K562 (cell line): ENCODE measurements around the gene ROMO1. TPM values are rescaled to one million over a fixed set of nuclear protein-coding genes. Genes with fewer than 3 reads are reported as not detected.

ENCODE experiments used
- ATF7 ChIP-seq: fragments of 450-650 bp; IDR thresholded peaks from 2 replicates; pipeline ENCODE4 v1.7.1; 2014; ENCODE audit warnings: mild to moderate bottlenecking, moderate library complexity
- C11orf30 ChIP-seq: fragments of 450-650 bp; IDR thresholded peaks from 2 replicates; pipeline ENCODE4 v1.6.1; 2016; ENCODE audit warnings: low read depth, mild to moderate bottlenecking
- CREB3 ChIP-seq: fragments of 450-650 bp; conservative IDR thresholded peaks from 2 replicates; pipeline ENCODE4 v1.6.1; 2016; ENCODE audit warnings: missing genetic modification characterization, low read depth, mild to moderate bottlenecking, missing compliant biosample characterization, moderate library complexity
- HCFC1 ChIP-seq: IDR thresholded peaks from 2 replicates; pipeline ENCODE4 v1.6.1; 2012; ENCODE audit warnings: low read depth, low read length, improper control_type of control experiment
- HDGF ChIP-seq: fragments of 450-650 bp; IDR thresholded peaks from 2 replicates; pipeline ENCODE4 v1.6.1; 2016
- LARP7 ChIP-seq: fragments of 450-650 bp; IDR thresholded peaks from 2 replicates; pipeline ENCODE4 v1.6.1; 2016
- POLR2AphosphoS2 ChIP-seq: IDR thresholded peaks from 2 replicates; pipeline ENCODE4 v1.6.1; 2012; ENCODE audit warnings: low read length, improper control_type of control experiment
- POLR2AphosphoS5 ChIP-seq: IDR thresholded peaks from 2 replicates; pipeline ENCODE4 v1.6.1; 2011; ENCODE audit warnings: mild to moderate bottlenecking, low read depth, low read length, moderate library complexity; ENCODE audit not compliant: control insufficient read depth, insufficient read depth
- RBM25 ChIP-seq: fragments of 200-400 bp; formaldehyde crosslinking; IDR thresholded peaks from 2 replicates; pipeline ENCODE4 v1.6.1; 2018; ENCODE audit warnings: low read length, low read depth, moderate library complexity; ENCODE audit not compliant: severe bottlenecking
- TBL1XR1 ChIP-seq, 2 experiments: IDR thresholded peaks; 2 replicates each; pipeline ENCODE4 v1.6.1; 2012; ENCODE audit warnings: improper control_type of control experiment in 2 of 2, low read length in 2 of 2, mild to moderate bottlenecking in 1 of 2
- TCFL5 ChIP-seq: fragments of 250-450 bp; sonication (Bioruptor Pico); conservative IDR thresholded peaks from 2 replicates; pipeline ENCODE4 v1.6.1; 2021; ENCODE audit warnings: mild to moderate bottlenecking, moderate library complexity, matching md5 sums
- XRCC4 ChIP-seq: IDR thresholded peaks from one replicate; pipeline ENCODE4 v1.6.1; 2011; ENCODE audit not compliant: insufficient read depth, insufficient read length; ENCODE audit errors: extremely low read depth
- ZNF134 ChIP-seq: fragments of 250-450 bp; sonication (Bioruptor Pico); conservative IDR thresholded peaks from 2 replicates; pipeline ENCODE4 v1.4.0; 2020
- ZNF584 ChIP-seq: fragments of 200-800 bp; sonication (Bioruptor generic); IDR thresholded peaks from 2 replicates; pipeline ENCODE4 v1.6.1; 2016; ENCODE audit warnings: low read depth, mild to moderate bottlenecking, missing genetic modification characterization, missing compliant biosample characterization
- ZNF699 ChIP-seq: fragments of 250-450 bp; sonication (Bioruptor Pico); IDR thresholded peaks from 2 replicates; pipeline ENCODE4 v1.8.0; 2021; ENCODE audit warnings: mild to moderate bottlenecking, moderate library complexity; ENCODE audit not compliant: insufficient replicate concordance
- polyA plus RNA-seq, 8 experiments: library from polyadenylated mRNA; depleted of rRNA in 4 of 8; stranded (reverse) in 5 of 8; unstranded in 3 of 8; fragments of >200 nt; fragmentation: Nextera tagmentation in 2 of 8; fragmentation: Illumina TruSeq in 1 of 8; extraction: Ambion mirVana in 2 of 8; extraction: Trizol in 1 of 8; gene quantifications; 2 replicates each; pipeline versions ENCODE4 v1.2.1 to v1.2.3, GENCODE V29; 2011 to 2014; ENCODE audit warnings: inconsistent platforms in 1 of 8, missing spikeins in 1 of 8
- total RNA-seq, 7 experiments: library from RNA; depleted of rRNA in 6 of 7; stranded (reverse); fragments of >200 nt in 6 of 7; fragmentation: Illumina TruSeq in 2 of 7; extraction: Trizol in 2 of 7; gene quantifications; 2 replicates each; pipeline versions ENCODE4 v1.2.1 to v1.2.3, GENCODE V29; 2011 to 2021; ENCODE audit warnings: low replicate concordance in 1 of 7
- TF ChIP-seq, protein P1 (sequence below): fragments of 450-650 bp; IDR thresholded peaks from 2 replicates; pipeline ENCODE4 v1.6.1; 2016; ENCODE audit warnings: low read depth, mild to moderate bottlenecking, moderate library complexity
- TF ChIP-seq, protein P2 (sequence below), 2 experiments: fragments of 450-650 bp in 1 of 2; sonication (generic) in 1 of 2; formaldehyde crosslinking in 1 of 2; IDR thresholded peaks; 2 replicates each; pipeline versions ENCODE4 v1.7.1 to v1.9.0; 2016 to 2022; ENCODE audit warnings: inconsistent platforms in 1 of 2, mild to moderate bottlenecking in 1 of 2, missing genetic modification reagents in 1 of 2

Gene ROMO1
- total and polyA plus RNA-seq, 9 of the 15 experiments (the other 6 are each of a cell fraction or from before 2014, with no cell fraction given): 31.8 to 741 (median 226) TPM

DNA sequence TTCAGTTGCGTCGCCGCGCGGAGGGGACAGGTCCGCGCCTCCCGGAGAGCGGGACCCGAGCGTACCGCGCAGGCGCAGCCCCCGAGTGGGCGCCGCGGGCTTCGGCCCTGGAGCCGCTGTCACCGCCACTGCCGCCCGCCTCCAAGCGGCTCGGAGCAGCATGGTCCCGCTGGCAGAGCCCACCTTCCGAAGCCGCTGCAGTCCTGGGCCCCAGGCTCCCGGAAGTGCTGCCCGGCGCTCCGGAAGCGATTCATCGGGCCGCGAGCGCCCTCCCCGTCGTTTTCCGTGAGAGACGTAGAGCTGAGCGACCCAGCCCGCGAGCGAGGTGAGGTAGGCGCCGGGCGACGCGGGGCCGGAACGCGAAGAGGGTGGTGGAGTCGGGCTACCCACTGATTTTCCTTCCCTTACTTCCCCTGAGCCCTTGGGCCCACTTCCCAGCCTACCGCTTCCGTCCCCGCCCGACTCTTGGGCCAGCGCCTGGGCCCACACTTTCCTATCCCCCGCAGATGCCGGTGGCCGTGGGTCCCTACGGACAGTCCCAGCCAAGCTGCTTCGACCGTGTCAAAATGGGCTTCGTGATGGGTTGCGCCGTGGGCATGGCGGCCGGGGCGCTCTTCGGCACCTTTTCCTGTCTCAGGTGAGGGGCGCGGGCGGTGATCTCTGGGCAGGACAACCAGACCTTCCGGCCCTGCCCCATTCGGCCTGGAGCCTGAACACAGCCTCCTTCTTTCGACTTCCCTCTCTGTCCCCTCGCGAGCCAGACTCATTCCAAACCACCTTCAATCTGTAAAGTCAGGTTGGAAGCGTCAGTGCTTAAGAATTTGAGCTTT lies at the start of gene ROMO1, which contains the start of gene NFS1 (continued):
- no peak for TF ChIP-seq ZNF699
- TF ChIP-seq, protein P1, sequence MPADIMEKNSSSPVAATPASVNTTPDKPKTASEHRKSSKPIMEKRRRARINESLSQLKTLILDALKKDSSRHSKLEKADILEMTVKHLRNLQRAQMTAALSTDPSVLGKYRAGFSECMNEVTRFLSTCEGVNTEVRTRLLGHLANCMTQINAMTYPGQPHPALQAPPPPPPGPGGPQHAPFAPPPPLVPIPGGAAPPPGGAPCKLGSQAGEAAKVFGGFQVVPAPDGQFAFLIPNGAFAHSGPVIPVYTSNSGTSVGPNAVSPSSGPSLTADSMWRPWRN: no peak
- TF ChIP-seq POLR2AphosphoS5: peak; percentile 74; the same call in 1 of the 2 replicates
- TF ChIP-seq LARP7: no peak
- TF ChIP-seq TCFL5 (CRISPR knock-in tag): no peak
- peak; percentile 70 for TF ChIP-seq ATF7
- TF ChIP-seq, protein P2, sequence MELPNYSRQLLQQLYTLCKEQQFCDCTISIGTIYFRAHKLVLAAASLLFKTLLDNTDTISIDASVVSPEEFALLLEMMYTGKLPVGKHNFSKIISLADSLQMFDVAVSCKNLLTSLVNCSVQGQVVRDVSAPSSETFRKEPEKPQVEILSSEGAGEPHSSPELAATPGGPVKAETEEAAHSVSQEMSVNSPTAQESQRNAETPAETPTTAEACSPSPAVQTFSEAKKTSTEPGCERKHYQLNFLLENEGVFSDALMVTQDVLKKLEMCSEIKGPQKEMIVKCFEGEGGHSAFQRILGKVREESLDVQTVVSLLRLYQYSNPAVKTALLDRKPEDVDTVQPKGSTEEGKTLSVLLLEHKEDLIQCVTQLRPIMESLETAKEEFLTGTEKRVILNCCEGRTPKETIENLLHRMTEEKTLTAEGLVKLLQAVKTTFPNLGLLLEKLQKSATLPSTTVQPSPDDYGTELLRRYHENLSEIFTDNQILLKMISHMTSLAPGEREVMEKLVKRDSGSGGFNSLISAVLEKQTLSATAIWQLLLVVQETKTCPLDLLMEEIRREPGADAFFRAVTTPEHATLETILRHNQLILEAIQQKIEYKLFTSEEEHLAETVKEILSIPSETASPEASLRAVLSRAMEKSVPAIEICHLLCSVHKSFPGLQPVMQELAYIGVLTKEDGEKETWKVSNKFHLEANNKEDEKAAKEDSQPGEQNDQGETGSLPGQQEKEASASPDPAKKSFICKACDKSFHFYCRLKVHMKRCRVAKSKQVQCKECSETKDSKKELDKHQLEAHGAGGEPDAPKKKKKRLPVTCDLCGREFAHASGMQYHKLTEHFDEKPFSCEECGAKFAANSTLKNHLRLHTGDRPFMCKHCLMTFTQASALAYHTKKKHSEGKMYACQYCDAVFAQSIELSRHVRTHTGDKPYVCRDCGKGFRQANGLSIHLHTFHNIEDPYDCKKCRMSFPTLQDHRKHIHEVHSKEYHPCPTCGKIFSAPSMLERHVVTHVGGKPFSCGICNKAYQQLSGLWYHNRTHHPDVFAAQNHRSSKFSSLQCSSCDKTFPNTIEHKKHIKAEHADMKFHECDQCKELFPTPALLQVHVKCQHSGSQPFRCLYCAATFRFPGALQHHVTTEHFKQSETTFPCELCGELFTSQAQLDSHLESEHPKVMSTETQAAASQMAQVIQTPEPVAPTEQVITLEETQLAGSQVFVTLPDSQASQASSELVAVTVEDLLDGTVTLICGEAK (IDR thresholded peaks at IDR 0.05): peak; percentile 99
- TF ChIP-seq, protein P2 (CRISPR knock-in tag; IDR thresholded peaks at IDR 0.05): no peak
- no peak for TF ChIP-seq ZNF134 (CRISPR knock-in tag)
- TF ChIP-seq HDGF: 0 out of 2 replicates have a peak, but pooled peaks have one; percentile 35
- peak; percentile 97 for TF ChIP-seq C11orf30
- no peak for TF ChIP-seq RBM25
- TF ChIP-seq ZNF584 (CRISPR knock-in tag): no peak
- no peak for TF ChIP-seq POLR2AphosphoS2
- no peak for TF ChIP-seq CREB3 (tag)
- peak in 1 of 2 experiments; percentile 73; a peak in 2 of 4 replicates for TF ChIP-seq TBL1XR1 (IDR thresholded peaks at IDR 0.05; ENCODE audit: low read length in 2 of 2)
- TF ChIP-seq XRCC4: no peak
- peak; percentile 85 for TF ChIP-seq HCFC1
